SK-N-MC (cell line): ENCODE measurements around the gene ZBED3.

Source experiments
- DNase-seq: peaks from one replicate; pipeline ENCODE4 v3.0.0-alpha.2; 2011; ENCODE audit warnings: low read depth, low spot score
- H3K27ac ChIP-seq: fragments of 200-600 bp; sonication (generic); 2 replicates; pipeline ENCODE4 v1.5.1; 2016; ENCODE audit warnings: mixed run types
- H3K36me3 ChIP-seq: fragments of 200-600 bp; sonication (generic); 2 replicates; pipeline ENCODE4 v1.6.1; 2017; ENCODE audit warnings: antibody characterized with exemption, low read length, mixed read lengths; ENCODE audit not compliant: insufficient read depth
- H3K4me3 ChIP-seq: fragments of 200-600 bp; sonication (generic); 2 replicates; pipeline ENCODE4 v1.5.1; 2016
- H3K9ac ChIP-seq: fragments of 200-600 bp; sonication (generic); 2 replicates; pipeline ENCODE4 v1.8.0; 2017; ENCODE audit warnings: mixed run types, mixed read lengths; ENCODE audit not compliant: insufficient read length
- H3K9me3 ChIP-seq: fragments of 200-600 bp; sonication (generic); 2 replicates; pipeline ENCODE4 v1.6.1; 2017; ENCODE audit warnings: low read depth, mild to moderate bottlenecking, antibody characterized with exemption, low read length, moderate library complexity, mixed read lengths
- EZH2 ChIP-seq: fragments of 200-600 bp; sonication (generic); IDR thresholded peaks from one replicate; pipeline ENCODE4 v1.6.1; 2017; ENCODE audit warnings: antibody characterized with exemption
- FOXP2 ChIP-seq: optimal IDR thresholded peaks from 2 replicates; pipeline ENCODE3; 2011; ENCODE audit warnings: mild to moderate bottlenecking, moderate library complexity; ENCODE audit not compliant: insufficient read depth; ENCODE audit errors: extremely low read length, control extremely low read depth
- POLR2AphosphoS5 ChIP-seq: IDR thresholded peaks from 2 replicates; pipeline ENCODE4 v1.6.1; 2012; ENCODE audit warnings: mild to moderate bottlenecking, low read depth, low read length, borderline replicate concordance

ZBED3 gene

DNA sequence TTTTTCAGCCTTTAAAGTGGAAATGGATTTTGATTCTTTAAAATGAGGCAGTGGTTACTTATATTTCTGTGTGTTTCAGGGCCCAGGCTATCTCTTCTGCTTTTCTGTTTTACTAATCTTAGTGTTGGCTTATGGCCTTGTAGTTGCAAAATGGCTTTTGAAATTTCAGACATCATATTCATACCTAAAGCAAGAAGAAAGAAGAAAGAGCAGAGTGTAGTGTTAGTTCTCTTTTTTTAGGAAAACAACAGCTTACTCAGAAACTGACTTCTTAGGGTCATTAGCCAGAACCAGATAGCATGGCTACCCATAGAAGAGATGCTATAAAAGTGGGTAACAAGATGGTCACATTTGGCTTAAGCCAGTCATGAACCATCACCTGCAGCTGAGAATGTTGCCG, 20.9 kb downstream of the ZBED3 start:
- DNase-seq: no peak
- Histone ChIP-seq H3K36me3 (peaks cover 45% of the 10 kb centered on the region), H3K27ac (no peak overlapping the region), H3K9ac (no peak overlapping the region), H3K9me3 (no peaks in the 10 kb centered on the region), H3K4me3 (no peak overlapping the region)
- no peak for TF ChIP-seq FOXP2
- no peak for TF ChIP-seq EZH2
- no peak for TF ChIP-seq POLR2AphosphoS5

DNA sequence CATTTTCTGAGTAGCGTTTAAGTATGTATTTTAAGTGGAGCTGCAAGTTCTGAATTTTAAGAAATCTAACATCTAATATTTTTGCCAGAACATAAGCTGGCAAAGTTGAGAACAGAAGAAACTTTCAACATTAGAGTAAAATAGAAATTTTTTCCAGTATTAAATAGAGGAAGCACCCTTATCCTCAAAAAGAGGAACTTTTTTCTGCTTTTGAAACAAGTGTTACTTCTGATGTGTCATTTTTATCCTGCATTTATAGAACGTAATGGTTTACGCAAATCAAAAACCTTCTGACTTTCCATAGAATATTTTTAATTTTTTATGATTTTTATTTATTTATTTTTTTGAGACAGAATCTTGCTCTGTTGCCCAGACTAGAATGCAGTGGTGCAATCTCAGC, 21.8 kb downstream of the ZBED3 start:
- peaks cover 55% of the 10 kb centered on the region for H3K36me3 ChIP-seq
- no peak overlapping the region for H3K9ac ChIP-seq
- no peak overlapping the region for H3K27ac ChIP-seq
- DNase-seq: no peak
- TF ChIP-seq POLR2AphosphoS5 (no peak), FOXP2 (no peak), EZH2 (no peak)
- no peak overlapping the region for H3K4me3 ChIP-seq
- H3K9me3 ChIP-seq: no peaks in the 10 kb centered on the region

DNA sequence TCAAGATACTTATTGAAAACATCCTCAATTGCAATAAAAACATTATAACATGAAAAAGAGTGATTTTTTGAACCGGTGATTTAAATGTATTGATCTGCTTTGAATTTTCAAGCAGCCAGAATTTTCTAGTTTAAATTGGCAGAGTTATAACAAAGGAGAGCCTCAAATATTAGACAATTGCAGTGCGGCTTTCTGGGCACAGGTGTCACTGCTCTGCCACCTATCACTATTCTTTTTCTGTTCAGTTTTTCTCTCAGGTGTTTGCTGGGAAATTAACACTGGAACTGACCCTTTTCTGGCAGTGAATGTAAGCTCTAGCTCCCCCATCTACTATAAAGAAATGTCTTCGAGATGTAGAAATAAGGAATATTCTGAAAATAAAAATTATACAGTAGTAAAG, 23.0 kb downstream of the ZBED3 start:
- Histone ChIP-seq H3K27ac (no peak overlapping the region), H3K9me3 (no peaks in the 10 kb centered on the region), H3K9ac (no peak overlapping the region), H3K4me3 (no peak overlapping the region), H3K36me3 (peaks cover 66% of the 10 kb centered on the region)
- DNase-seq: no peak
- TF ChIP-seq POLR2AphosphoS5 (no peak), EZH2 (no peak), FOXP2 (no peak)

- TF ChIP-seq EZH2: no peak
These were observed 40.5 kb downstream of the ZBED3 start for GRCh38 chr5:77046416-77047073.

DNA sequence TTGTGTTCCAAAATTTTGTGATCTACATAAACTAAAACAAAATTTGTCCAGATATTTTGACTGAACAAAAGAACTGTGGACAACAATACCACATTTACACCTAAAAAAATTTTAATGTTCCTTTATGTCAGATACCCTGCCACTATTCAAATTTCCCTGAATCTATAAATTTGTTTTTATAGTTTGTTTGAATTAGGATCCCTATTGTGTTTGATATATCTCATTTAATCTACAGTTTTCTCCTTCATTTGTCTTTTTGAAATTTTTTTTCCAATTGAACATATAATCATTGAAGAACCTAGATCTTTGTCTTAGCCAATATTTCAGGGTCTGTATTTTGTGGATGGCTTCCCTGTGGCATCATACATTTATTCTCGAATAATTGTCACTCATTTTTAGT, 51.1 kb downstream of the ZBED3 start:
- H3K9me3 ChIP-seq: no peaks in the 10 kb centered on the region
- TF ChIP-seq EZH2 (no peak), POLR2AphosphoS5 (no peak), FOXP2 (no peak)
- no peak for DNase-seq
- H3K27ac ChIP-seq: no peak overlapping the region
- H3K9ac ChIP-seq: no peak overlapping the region
- H3K4me3 ChIP-seq: no peak overlapping the region
- H3K36me3 ChIP-seq: peaks cover 45% of the 10 kb centered on the region

More at GRCh38 chr5:77046416-77047073, 40.5 kb downstream of the ZBED3 start:
- Histone ChIP-seq H3K27ac (no peak overlapping the region), H3K9me3 (no peaks in the 10 kb centered on the region), H3K36me3 (peaks cover 34% of the 10 kb centered on the region), H3K9ac (no peak overlapping the region), H3K4me3 (no peak overlapping the region)
- no peak for DNase-seq

DNA sequence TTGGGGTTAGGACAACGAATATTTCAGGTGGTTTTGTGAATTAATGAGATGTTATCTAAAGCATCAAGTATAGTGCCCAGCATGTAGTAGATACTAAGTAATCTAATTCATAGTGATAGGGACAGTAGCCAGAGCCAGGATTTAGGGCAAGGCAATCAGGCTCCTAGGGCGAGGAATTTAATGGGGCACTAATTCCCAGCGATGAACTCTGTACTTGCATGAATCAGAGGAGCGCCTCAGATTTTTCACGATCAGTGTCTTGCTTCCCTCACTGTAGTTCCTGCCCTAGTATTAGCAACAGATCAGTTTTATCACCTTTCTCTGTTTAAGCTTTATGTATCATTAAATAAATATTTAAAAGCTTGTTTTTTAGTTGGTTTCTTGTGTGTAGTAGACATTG, 53.7 kb downstream of the ZBED3 start:
- no peak for TF ChIP-seq EZH2
- TF ChIP-seq FOXP2: no peak
- no peak for TF ChIP-seq POLR2AphosphoS5
- Histone ChIP-seq H3K27ac (no peak overlapping the region), H3K4me3 (no peak overlapping the region), H3K36me3 (peaks cover 31% of the 10 kb centered on the region), H3K9me3 (no peaks in the 10 kb centered on the region), H3K9ac (no peak overlapping the region)
- no peak for DNase-seq

- H3K4me3 ChIP-seq: no peak overlapping the region; the same call in 1 of the 2 replicates
- no peak for TF ChIP-seq FOXP2
- TF ChIP-seq POLR2AphosphoS5: no peak
- TF ChIP-seq EZH2: no peak
- 0 out of 2 replicates have a peak overlapping the region, but pooled peaks have one; percentile 28 for H3K27ac ChIP-seq
- no peak for DNase-seq
- H3K9me3 ChIP-seq: no peaks in the 10 kb centered on the region
- H3K36me3 ChIP-seq: peaks cover 26% of the 10 kb centered on the region
- H3K9ac ChIP-seq: peak overlapping the region; percentile 25
These were observed 54.5 kb downstream of the ZBED3 start for GRCh38 chr5:77032635-77033034.

DNA sequence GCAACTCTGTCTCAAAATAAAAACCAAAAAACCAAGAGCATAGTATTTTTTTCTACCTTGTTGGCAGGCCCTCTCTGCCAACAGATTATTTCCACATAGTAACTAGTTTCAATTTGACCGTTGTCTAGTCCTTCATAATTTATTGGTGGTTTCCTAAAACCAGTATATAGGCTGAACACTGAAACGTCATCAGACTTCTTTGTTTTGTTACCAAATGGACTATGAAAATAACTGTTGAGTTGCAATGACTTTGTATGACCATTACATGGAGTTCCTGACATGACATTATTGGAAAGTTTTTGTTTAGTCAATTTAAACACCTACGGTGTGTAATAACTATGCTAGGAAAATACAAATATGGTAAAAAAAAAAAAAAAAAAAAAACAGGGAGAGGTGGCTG, 55.2 kb downstream of the ZBED3 start:
- TF ChIP-seq FOXP2 (no peak), EZH2 (no peak), POLR2AphosphoS5 (no peak)
- peaks cover 21% of the 10 kb centered on the region for H3K36me3 ChIP-seq
- H3K27ac ChIP-seq: no peak overlapping the region
- no peak overlapping the region for H3K9ac ChIP-seq
- no peak for DNase-seq
- no peaks in the 10 kb centered on the region for H3K9me3 ChIP-seq
- H3K4me3 ChIP-seq: peak overlapping the region; percentile 85

DNA sequence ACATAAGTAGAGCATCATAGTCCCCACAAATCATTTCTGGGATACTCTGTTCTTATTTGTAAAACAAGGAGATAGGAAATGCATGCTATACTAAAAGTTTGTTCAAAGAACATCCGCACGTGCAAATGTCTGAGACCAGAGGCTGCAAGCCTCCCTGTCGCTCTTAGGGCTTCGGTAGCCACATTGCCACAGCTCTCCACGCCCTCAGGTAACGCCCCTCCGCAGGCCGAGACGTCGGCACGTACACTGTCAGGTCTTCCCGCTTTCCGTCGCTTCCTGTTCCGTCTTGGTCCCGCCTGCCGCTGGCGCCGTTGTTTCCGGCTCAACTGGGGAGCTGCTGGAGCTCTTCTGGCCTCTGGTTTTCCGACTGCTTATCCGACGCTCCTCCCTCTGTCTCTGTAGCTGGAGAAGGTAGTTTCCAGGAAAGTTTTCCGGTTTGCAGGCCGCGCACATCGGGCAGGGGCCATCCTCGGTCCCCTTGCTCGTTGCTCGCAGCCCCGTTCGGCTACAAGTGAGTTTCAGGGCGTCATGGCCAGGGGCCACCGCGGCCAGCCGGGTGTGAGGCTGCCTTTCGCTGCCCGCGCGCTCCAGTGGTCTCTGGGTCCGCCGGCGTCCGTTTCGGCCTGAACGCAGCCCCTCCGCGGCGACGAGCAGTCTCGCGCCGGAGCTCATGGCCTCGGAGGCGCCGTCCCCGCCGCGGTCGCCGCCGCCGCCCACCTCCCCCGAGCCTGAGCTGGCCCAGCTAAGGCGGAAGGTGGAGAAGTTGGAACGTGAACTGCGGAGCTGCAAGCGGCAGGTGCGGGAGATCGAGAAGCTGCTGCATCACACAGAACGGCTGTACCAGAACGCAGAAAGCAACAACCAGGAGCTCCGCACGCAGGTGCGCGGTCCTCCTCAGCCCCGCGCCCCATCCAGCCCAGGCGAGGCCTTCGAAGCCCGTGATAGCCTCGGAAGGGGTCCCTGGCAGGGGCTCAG, 56.7 kb downstream of the ZBED3 start, which contains the start of gene AGGF1:
TSS of gene AGGF1 (plus strand) at position 308 of the 975 bp plus-strand sequence. CDS start at position 671, 363 bp downstream.
- H3K36me3 ChIP-seq: peaks cover 5% of the 10 kb centered on the region
- H3K9ac ChIP-seq: peak within 1 kb of the TSS; percentile 97
- peak within 1 kb of the TSS; percentile 84 for H3K27ac ChIP-seq
- peak within 1 kb of the TSS; percentile 85 for H3K4me3 ChIP-seq
- peak; percentile 77 for DNase-seq
- TF ChIP-seq POLR2AphosphoS5 (peak; percentile 98), EZH2 (no peak), FOXP2 (no peak)
- no peaks in the 10 kb centered on the region for H3K9me3 ChIP-seq
